HG02571 (cell line): ENCODE data around the gene RFT1.

Experiments
- ATAC-seq: cut with Tn5 transposase; IDR thresholded peaks from one replicate; pipeline ENCODE4 v1.9.1; 2021; ENCODE audit warnings: mild to moderate bottlenecking, moderate library complexity; ENCODE audit not compliant: unreplicated experiment

Gene RFT1

GRCh38 chr3:53129344-53129743, 891 bp downstream of the RFT1 start:
- ATAC-seq, result no peak

GRCh38 chr3:53126601-53127000, 3.6 kb downstream of the RFT1 start:
- ATAC-seq, result no peak

- ATAC-seq, result no peak
Measured at GRCh38 chr3:53123953-53124352, 6.3 kb downstream of the RFT1 start.

DNA sequence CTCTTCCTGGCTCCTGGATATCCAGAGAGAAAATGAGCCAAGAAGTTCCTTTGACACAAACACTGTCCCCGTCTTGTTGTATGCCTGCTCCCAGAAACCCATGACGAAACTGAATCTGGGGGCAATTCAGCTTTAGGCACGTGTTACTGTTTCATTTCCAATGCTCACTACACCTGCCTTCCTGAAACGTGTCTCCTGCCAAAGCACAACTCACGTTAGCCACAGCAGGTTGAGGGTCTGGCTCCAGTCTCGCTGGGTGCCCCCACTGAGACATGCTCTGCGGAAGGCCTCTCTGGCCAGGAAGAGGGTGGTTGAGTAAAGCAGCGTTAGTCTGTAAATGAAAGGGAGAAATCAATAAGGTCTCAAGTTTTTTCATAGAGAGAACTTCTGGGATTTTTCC, 6.7 kb downstream of the RFT1 start:
- ATAC-seq, result no peak

- ATAC-seq, result no peak
Measured at GRCh38 chr3:53122933-53123305, 7.3 kb downstream of the RFT1 start.

DNA sequence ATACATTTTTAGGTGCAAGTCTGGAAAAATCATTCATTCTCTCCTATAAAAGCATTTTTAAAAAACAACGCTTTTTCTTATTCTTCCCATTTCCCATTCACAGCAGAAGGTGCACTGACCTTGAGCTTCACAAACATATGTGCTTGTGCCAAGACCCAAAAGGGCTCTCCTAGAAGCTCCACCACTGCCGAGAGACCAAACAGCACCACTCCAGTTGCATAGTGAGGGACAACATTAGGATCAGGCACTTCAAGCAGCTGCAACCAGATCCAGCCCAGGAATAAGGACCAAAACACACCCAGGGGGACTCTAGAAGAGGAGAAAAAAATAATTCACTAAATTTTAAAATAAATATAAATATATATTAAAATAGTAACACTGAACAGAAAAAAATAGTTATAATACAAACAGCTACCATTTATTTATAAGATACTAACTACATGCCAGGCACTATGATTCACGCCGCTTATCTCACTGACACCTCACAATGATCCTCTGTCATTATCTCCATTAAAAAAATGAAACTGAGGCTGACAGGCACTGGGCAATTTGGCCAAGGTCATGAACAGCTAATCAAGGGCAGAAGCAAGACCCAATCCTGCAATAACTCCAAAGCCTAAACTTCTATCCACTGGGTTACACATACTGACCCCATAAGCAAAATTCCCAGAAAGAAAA, 7.8 kb downstream of the RFT1 start:
- no peak for ATAC-seq

GRCh38 chr3:53120336-53120735, 9.9 kb downstream of the RFT1 start:
- no peak for ATAC-seq

GRCh38 chr3:53116956-53117355, 13.3 kb downstream of the RFT1 start:
- no peak for ATAC-seq

GRCh38 chr3:53114412-53115074, 15.7 kb downstream of the RFT1 start:
- ATAC-seq, result no peak

DNA sequence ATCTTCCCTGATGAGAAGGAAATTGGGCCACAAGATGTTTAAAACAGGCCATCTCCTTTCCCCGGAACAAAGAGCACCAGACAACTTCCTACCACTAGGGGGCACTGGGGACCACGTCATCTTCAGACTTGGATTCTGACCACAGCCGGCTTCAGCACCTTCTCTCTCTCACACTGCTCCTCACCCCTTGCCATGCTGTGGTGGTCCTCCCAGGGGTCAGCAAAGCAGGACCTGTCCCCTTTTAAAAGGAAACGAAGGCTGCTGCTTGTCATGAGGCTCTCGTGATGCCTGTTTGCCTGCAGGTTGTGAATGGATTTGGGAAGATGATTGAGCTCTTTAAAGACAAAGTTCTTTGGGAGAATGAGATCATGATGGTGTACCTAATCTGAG, 16.2 kb downstream of the RFT1 start:
- no peak for ATAC-seq

- no peak for ATAC-seq
Measured at GRCh38 chr3:53113293-53114010, 16.8 kb downstream of the RFT1 start.

DNA sequence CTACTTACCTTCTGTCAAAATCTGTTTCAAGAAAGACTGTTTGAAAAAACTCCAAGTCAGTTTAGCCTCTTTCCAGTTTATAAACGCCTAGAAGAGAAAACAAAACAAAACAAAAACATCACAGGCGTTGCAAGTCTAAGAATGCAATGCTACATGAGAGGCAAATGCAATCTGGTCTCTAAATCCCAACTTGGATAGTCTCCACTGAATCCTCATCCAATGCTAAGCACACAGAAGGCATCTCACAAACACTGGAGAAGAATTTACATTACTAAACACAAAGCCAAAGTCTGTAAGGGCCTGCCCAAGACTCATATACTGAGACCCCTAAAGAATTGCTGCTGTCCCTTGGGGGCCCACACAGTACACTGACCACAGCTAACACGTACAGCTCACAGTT, 18.4 kb downstream of the RFT1 start:
- no peak for ATAC-seq

DNA sequence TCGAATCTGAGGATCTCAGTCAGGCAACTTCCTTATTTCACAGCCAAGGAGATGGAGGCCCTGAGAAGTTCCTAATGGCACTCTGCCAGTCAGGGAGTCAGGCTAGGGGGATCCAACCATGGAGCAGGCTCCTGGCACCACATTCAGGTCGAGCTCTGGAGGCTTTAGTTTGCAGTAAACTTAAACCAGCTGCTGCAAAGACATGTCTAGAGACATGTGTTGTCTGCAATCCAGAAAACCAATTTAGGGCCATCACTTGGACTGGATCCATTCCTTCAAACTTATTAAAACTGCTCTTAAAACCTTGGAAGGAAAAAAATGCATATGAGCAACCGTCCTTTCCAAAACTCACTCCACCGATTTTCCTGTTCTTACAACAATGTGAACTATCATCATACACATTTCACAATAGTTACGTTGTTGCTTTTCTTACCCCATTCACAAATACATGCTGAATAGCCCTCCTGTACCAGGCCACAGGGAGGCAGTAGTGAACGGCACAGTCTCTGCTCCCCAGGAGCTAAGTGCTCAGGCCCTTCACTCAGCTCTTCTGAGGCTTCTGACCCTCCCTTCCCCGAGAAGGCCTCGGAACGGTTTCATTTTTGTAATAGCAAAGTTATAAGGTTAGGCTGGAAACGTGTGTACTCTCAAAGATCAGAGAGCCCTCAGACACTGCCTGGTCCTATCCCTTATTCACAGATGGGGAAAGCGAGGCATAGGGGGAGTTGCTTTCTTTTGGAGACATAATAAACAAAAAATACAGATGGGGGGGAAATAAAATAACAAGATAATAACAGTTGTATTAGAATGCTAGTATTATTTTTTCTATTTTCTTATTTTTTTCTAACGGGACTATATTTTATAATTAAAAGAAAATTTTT, 20.1 kb downstream of the RFT1 start:
- no peak for ATAC-seq

DNA sequence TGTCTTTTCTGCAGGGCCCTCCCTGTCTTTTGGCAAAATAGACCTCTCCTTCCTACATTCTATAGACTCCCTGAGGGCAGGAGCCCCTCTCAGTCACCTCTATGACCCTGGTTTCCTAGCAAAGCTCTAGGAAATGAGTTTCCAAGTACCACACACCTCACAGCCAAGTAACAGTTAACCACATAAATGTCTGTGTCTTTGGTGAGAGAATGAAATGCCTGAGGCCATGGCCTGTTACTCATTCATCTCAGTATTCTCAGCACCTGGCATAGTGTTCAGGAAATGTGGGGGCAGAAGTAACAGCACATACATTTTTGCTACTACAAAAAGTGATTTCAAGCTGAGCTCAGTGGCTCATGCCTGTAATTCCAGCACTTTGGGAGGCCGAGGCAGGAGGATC, 21.0 kb downstream of the RFT1 start:
- ATAC-seq, result no peak

DNA sequence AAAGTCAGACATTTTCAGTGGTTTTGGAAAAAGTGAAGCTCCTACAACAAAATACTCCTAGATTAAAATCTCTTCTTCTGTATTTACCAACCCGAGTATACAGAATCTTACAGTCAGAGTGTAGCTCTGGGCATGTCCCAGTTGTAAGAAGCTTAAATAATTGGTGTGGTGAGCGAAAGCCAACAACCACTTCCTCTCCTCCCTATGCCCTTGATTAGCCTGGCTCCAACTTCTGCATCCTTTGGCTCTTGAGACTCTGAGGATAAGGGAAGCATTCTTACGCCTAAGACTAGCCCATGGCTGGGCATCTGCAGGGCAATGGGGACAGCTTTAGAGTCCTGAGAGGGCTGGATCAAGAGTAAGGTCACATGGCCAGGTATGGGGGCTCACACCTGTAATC, 25.5 kb downstream of the RFT1 start:
- no peak for ATAC-seq

- no peak for ATAC-seq
Measured at GRCh38 chr3:53103397-53104296, 26.6 kb downstream of the RFT1 start.

GRCh38 chr3:53102601-53103147, 27.6 kb downstream of the RFT1 start:
- peak; percentile 85 for ATAC-seq

DNA sequence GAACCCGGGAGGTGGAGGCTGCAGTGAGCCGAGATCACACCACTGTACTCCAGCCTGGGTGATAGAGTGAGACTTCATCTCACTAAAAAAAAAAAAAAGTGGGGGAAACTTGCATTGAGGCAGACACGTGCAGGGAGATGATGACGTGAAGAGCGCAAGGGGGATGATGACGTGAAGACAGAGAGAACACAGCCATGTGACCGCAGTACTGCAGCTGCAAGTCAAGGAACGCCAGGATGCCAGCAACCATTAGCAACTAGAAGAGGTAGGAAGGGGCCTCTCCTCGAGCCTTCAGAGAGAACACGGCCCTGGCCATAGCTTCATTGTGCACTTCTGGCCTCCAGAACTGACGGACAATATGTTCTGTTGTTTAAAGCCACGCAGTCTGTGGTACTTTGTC, 28.3 kb downstream of the RFT1 start:
- ATAC-seq, result no peak

GRCh38 chr3:53100818-53101466, 29.3 kb downstream of the RFT1 start:
- no peak for ATAC-seq
